ENCODE data around the gene VWA7. TPM values are rescaled to one million over a fixed set of nuclear protein-coding genes. Genes with fewer than 3 reads are reported as not detected.
A peak's percentile ranks its signal among the peaks of the same experiment; 100 is the strongest.
"Not testable (repeated sequence)": the region's sequence is repeated elsewhere in the genome, so short reads cannot be mapped to it uniquely, and the experiment has no call there.

The VWA7 gene
- polyA plus RNA-seq, 1 experiment: 0.10 TPM

GRCh38 chr6:31815025-31815838, 38.1 kb upstream of the VWA7 start, which contains the start of the genes HSPA1A and HSPA1L:
Gene HSPA1A, plus strand, starts transcription at chr6:31815543. Its CDS starts 214 bp downstream, at chr6:31815757.
Gene HSPA1L, minus strand, starts transcription at chr6:31815283. Its CDS starts 3,311 bp downstream, at chr6:31811972.
- peak within 1 kb of the TSS; percentile 92 for H3K27ac ChIP-seq (ENCODE audit: low read depth, low read length)
- H3K27me3 ChIP-seq (ENCODE audit: control insufficient read depth, insufficient read depth, low read length): no peaks in the 10 kb centered on the region
- ChIA-PET POLR2A (interaction anchor here (0.7 to 2.2 kb wide), 17 partner anchors 9 to 155 kb away, joined by 3 to 53 read pairs (median 3); partner anchors contain the start of genes C6orf47, CLIC1, DDAH2 and HSPA1B), CTCF (interaction anchor here (0.6 to 1.8 kb wide), 4 partner anchors 9 to 77 kb away, joined by 3 to 8 read pairs (median 5); partner anchors contain the start of gene LSM2)
- TF ChIP-seq, protein P1, sequence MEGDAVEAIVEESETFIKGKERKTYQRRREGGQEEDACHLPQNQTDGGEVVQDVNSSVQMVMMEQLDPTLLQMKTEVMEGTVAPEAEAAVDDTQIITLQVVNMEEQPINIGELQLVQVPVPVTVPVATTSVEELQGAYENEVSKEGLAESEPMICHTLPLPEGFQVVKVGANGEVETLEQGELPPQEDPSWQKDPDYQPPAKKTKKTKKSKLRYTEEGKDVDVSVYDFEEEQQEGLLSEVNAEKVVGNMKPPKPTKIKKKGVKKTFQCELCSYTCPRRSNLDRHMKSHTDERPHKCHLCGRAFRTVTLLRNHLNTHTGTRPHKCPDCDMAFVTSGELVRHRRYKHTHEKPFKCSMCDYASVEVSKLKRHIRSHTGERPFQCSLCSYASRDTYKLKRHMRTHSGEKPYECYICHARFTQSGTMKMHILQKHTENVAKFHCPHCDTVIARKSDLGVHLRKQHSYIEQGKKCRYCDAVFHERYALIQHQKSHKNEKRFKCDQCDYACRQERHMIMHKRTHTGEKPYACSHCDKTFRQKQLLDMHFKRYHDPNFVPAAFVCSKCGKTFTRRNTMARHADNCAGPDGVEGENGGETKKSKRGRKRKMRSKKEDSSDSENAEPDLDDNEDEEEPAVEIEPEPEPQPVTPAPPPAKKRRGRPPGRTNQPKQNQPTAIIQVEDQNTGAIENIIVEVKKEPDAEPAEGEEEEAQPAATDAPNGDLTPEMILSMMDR (IDR thresholded peaks at IDR 0.05; ENCODE audit: low read depth, low read length): no peak
- no peaks in the 10 kb centered on the region; the same call in 1 of the 2 replicates for H3K9me3 ChIP-seq (ENCODE audit: control insufficient read depth, insufficient read depth, low read length)
- peak within 1 kb of the TSS; percentile 83 for H3K4me3 ChIP-seq (ENCODE audit: low read depth, low read length)
- DNase-seq (ENCODE audit: low read depth, low spot score): peak; percentile 85

DNA sequence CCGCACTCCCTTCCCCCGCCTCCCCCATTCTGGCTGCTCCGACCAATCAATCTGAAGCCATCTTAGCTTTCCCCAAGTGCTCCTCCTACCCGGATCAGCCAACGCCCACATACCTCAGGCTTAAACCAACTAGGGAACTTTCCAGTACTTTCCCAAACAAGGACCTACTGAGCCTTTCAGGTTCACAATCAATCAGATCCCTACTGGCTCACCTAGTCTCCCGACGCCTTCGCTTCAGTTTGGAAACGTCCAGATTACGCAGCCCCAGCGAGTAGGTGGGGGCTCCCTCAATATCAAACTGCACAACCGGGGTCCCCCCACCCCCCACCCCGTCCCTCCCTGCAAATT, 37.5 kb upstream of the VWA7 start:
- ChIA-PET POLR2A (interaction anchor here (0.7 to 2.2 kb wide), 18 partner anchors 8 to 278 kb away, joined by 3 to 53 read pairs (median 4); partner anchors contain the start of genes C6orf47, CLIC1, DDAH2 and HSPA1B), CTCF (interaction anchor here (0.5 to 1.8 kb wide), 4 partner anchors 15 to 77 kb away, joined by 3 to 8 read pairs (median 4); no protein-coding TSS in a partner anchor)
- TF ChIP-seq, protein P1 (IDR thresholded peaks at IDR 0.05; ENCODE audit: low read depth, low read length): no peak

GRCh38 chr6:31813465-31813849, 36.3 kb upstream of the VWA7 start:
- DNase-seq (ENCODE audit: low read depth, low spot score): no peak
- H3K4me3 ChIP-seq (ENCODE audit: low read depth, low read length): no peak overlapping the region
- TF ChIP-seq, protein P1 (IDR thresholded peaks at IDR 0.05; ENCODE audit: low read depth, low read length): no peak
- POLR2A ChIA-PET: interaction anchor here (1.1 to 2.2 kb wide), 2 partner anchors 17 to 22 kb away, joined by 5 to 19 read pairs; partner anchors contain the start of gene VARS1
- CTCF ChIA-PET: interaction anchor here (1.2 to 1.8 kb wide), 2 partner anchors 22 to 43 kb away, joined by 3 to 6 read pairs; no protein-coding TSS in a partner anchor
- H3K27me3 ChIP-seq (ENCODE audit: control insufficient read depth, insufficient read depth, low read length): no peaks in the 10 kb centered on the region
- H3K9me3 ChIP-seq (ENCODE audit: control insufficient read depth, insufficient read depth, low read length): no peaks in the 10 kb centered on the region
- no peak overlapping the region for H3K27ac ChIP-seq (ENCODE audit: low read depth, low read length)

More for the DNA sequence above, 37.5 kb upstream of the VWA7 start:
- Histone ChIP-seq H3K27ac (ENCODE audit: low read depth, low read length) (peak overlapping the region; percentile 92), H3K4me3 (ENCODE audit: low read depth, low read length) (peak overlapping the region; percentile 65), H3K9me3 (ENCODE audit: control insufficient read depth, insufficient read depth, low read length) (no peaks in the 10 kb centered on the region; the same call in 1 of the 2 replicates), H3K27me3 (ENCODE audit: control insufficient read depth, insufficient read depth, low read length) (no peaks in the 10 kb centered on the region)
- peak; percentile 93 for DNase-seq (ENCODE audit: low read depth, low spot score)

- TF ChIP-seq, protein P1 (IDR thresholded peaks at IDR 0.05; ENCODE audit: low read depth, low read length): no peak
- Histone ChIP-seq H3K27ac (ENCODE audit: low read depth, low read length) (no peak overlapping the region), H3K4me3 (ENCODE audit: low read depth, low read length) (no peak overlapping the region), H3K9me3 (ENCODE audit: control insufficient read depth, insufficient read depth, low read length) (no peaks in the 10 kb centered on the region), H3K27me3 (ENCODE audit: control insufficient read depth, insufficient read depth, low read length) (no peaks in the 10 kb centered on the region)
- ChIA-PET CTCF (no interaction called here), POLR2A (no interaction called here)
- no peak for DNase-seq (ENCODE audit: low read depth, low spot score)
Observed at GRCh38 chr6:31811645-31812044, 34.5 kb upstream of the VWA7 start.

DNA sequence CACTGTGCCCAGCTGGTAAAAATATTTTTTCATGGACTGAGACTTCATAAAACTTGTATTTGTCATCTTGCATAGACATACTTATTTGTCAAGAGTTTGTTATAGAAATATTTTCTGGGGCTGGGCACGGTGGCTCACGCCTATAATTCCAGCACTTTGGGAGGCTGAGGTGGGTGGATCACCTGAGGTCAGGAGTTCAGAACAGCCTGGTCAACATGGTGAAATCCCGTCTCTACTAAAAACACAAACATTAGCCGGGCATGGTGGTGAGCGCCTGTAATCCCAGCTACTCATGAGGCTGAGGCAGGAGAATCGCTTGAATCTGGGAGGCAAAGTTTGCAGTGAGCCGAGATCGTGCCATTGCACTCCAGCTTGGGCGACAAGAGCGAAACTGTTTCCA, 31.5 kb upstream of the VWA7 start:
- POLR2A ChIA-PET: interaction anchor here (0.7 to 1.0 kb wide), 2 partner anchors 19 to 88 kb away, joined by 3 read pairs; partner anchors contain the start of gene HSPA1B
- DNase-seq (ENCODE audit: low read depth, low spot score); H3K27me3 ChIP-seq (ENCODE audit: control insufficient read depth, insufficient read depth, low read length); H3K4me3 ChIP-seq (ENCODE audit: low read depth, low read length); H3K27ac ChIP-seq (ENCODE audit: low read depth, low read length); H3K9me3 ChIP-seq (ENCODE audit: control insufficient read depth, insufficient read depth, low read length): not testable (repeated sequence)
- CTCF ChIA-PET: interaction anchor here (0.7 to 0.8 kb wide), 2 partner anchors 13 to 56 kb away, joined by 3 to 6 read pairs; partner anchors contain the start of gene VARS1
